ENCODE results near the gene LRCH4. TPM values are rescaled to one million over a fixed set of nuclear protein-coding genes. Genes with fewer than 3 reads are reported as not detected.

LRCH4 gene
- total and polyA plus RNA-seq, 2 of the 13 experiments (the other 11 are each of a cell fraction or from before 2014, with no cell fraction given), result 7.0 to 9.3 TPM

DNA sequence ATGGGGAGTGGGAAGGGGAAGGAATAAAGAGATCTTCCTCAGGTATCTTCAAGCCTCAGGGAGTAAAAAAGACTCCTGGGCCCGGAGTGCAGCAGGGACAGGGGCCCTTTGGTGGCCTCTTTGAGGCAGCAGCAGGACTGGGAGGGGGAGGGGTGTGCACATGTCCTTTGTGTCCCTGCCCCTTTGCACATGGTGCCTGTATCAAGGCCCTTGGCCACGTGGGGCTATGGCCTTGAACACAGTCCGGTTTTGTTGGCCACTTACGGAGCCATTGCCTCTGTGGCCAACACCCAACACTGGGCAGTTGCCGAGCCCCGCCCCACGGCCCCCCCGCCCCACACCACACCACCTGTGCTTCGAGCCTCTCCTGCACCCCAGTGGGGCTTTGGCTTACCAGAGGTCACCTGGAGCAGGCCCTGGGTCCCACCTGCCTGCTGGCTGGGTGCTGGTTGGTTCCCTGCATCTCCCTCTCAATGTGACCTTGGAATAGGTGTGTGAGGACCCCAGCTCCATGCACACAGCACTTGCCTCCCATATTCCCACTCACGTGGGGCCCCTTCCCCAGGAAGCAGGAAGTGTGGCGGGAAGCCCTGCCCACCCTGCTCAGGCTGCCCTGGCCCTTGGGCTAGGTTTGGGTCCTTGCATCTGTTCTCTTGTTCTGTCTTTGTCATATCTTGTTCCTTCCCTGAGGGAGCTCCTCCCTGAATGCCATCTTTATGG, 17.6 kb downstream of the LRCH4 start (continued):
- TF ChIP-seq POLR2A (IDR thresholded peaks at IDR 0.05; ENCODE audit: insufficient read depth in 1 of 2, low read depth in 2 of 2, low read length in 2 of 2) (peak in 1 of 2 experiments; percentile 64; a peak in 2 of 4 replicates), TFAP4 (IDR thresholded peaks at IDR 0.05; ENCODE audit: borderline replicate concordance, low read depth) (peak; percentile 45; the same call in 1 of the 2 replicates), JARID2 (CRISPR knock-in tag; IDR thresholded peaks at IDR 0.05; ENCODE audit: insufficient replicate concordance) (no peak), HNF4A (CRISPR knock-in tag; IDR thresholded peaks at IDR 0.05) (peak; percentile 89), ZNF777 (CRISPR knock-in tag; IDR thresholded peaks at IDR 0.05) (0 out of 2 replicates have a peak, but pooled peaks have one; percentile 21), KLF12 (CRISPR knock-in tag; IDR thresholded peaks at IDR 0.05; ENCODE audit: borderline replicate concordance) (peak; percentile 70; the same call in 1 of the 2 replicates), PCBP1 (IDR thresholded peaks at IDR 0.05; ENCODE audit: borderline replicate concordance, low read depth, low read length) (peak; percentile 93), ATF7 (IDR thresholded peaks at IDR 0.05) (no peak), ATF7 (CRISPR knock-in tag; IDR thresholded peaks at IDR 0.05) (0 out of 2 replicates have a peak, but pooled peaks have one; percentile 72), ZNF878 (CRISPR knock-in tag; IDR thresholded peaks at IDR 0.05) (no peak), NCOA5 (CRISPR knock-in tag; IDR thresholded peaks at IDR 0.05) (peak; percentile 98; the same call in 1 of the 2 replicates), E2F1 (CRISPR knock-in tag; IDR thresholded peaks at IDR 0.05) (no peak), NFKBIZ (CRISPR knock-in tag; IDR thresholded peaks at IDR 0.05) (no peak), ZSCAN12 (CRISPR knock-in tag; IDR thresholded peaks at IDR 0.05) (peak; percentile 61; the same call in 1 of the 2 replicates), ZNF710 (CRISPR knock-in tag; IDR thresholded peaks at IDR 0.05; ENCODE audit: borderline replicate concordance) (peak; percentile 27; the same call in 1 of the 2 replicates), TOPORS (CRISPR knock-in tag; IDR thresholded peaks at IDR 0.05) (peak; percentile 99), ZNF619 (CRISPR knock-in tag; IDR thresholded peaks at IDR 0.05) (no peak)
- TF ChIP-seq, protein P1, sequence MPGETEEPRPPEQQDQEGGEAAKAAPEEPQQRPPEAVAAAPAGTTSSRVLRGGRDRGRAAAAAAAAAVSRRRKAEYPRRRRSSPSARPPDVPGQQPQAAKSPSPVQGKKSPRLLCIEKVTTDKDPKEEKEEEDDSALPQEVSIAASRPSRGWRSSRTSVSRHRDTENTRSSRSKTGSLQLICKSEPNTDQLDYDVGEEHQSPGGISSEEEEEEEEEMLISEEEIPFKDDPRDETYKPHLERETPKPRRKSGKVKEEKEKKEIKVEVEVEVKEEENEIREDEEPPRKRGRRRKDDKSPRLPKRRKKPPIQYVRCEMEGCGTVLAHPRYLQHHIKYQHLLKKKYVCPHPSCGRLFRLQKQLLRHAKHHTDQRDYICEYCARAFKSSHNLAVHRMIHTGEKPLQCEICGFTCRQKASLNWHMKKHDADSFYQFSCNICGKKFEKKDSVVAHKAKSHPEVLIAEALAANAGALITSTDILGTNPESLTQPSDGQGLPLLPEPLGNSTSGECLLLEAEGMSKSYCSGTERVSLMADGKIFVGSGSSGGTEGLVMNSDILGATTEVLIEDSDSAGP (CRISPR knock-in tag; IDR thresholded peaks at IDR 0.05; ENCODE audit: borderline replicate concordance), result peak; percentile 54; the same call in 1 of the 2 replicates
- TF ChIP-seq, protein P2, sequence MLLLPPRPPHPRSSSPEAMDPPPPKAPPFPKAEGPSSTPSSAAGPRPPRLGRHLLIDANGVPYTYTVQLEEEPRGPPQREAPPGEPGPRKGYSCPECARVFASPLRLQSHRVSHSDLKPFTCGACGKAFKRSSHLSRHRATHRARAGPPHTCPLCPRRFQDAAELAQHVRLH (CRISPR knock-in tag; IDR thresholded peaks at IDR 0.05; ENCODE audit: borderline replicate concordance, low read depth), result peak; percentile 63
- TF ChIP-seq, protein P3, sequence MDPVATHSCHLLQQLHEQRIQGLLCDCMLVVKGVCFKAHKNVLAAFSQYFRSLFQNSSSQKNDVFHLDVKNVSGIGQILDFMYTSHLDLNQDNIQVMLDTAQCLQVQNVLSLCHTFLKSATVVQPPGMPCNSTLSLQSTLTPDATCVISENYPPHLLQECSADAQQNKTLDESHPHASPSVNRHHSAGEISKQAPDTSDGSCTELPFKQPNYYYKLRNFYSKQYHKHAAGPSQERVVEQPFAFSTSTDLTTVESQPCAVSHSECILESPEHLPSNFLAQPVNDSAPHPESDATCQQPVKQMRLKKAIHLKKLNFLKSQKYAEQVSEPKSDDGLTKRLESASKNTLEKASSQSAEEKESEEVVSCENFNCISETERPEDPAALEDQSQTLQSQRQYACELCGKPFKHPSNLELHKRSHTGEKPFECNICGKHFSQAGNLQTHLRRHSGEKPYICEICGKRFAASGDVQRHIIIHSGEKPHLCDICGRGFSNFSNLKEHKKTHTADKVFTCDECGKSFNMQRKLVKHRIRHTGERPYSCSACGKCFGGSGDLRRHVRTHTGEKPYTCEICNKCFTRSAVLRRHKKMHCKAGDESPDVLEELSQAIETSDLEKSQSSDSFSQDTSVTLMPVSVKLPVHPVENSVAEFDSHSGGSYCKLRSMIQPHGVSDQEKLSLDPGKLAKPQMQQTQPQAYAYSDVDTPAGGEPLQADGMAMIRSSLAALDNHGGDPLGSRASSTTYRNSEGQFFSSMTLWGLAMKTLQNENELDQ (CRISPR knock-in tag; IDR thresholded peaks at IDR 0.05; ENCODE audit: borderline replicate concordance), result peak; percentile 62; the same call in 1 of the 2 replicates
- TF ChIP-seq, protein P4, sequence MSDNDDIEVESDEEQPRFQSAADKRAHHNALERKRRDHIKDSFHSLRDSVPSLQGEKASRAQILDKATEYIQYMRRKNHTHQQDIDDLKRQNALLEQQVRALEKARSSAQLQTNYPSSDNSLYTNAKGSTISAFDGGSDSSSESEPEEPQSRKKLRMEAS (IDR thresholded peaks at IDR 0.05), result no peak

All from HepG2 (cell line).